ENCODE results near the gene SNX8.

DNA sequence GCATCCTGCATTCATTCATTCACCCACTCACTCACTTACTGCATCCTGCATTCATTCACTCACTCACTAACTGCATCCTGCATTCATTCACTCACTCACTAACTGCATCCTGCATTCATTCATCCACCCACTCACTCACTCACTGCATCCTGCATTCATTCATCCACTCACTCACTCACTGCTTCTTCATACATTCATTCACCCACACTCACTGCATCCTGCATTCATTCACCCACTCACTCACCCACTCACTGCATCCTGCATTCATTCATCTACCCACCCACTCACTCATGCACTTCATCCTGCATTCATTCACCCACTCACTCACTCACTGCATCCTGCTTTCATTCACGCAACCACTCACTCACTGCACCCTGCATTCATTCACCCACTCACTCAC lies 1.5 kb upstream of the SNX8 start:
- TF ChIP-seq, protein P1, sequence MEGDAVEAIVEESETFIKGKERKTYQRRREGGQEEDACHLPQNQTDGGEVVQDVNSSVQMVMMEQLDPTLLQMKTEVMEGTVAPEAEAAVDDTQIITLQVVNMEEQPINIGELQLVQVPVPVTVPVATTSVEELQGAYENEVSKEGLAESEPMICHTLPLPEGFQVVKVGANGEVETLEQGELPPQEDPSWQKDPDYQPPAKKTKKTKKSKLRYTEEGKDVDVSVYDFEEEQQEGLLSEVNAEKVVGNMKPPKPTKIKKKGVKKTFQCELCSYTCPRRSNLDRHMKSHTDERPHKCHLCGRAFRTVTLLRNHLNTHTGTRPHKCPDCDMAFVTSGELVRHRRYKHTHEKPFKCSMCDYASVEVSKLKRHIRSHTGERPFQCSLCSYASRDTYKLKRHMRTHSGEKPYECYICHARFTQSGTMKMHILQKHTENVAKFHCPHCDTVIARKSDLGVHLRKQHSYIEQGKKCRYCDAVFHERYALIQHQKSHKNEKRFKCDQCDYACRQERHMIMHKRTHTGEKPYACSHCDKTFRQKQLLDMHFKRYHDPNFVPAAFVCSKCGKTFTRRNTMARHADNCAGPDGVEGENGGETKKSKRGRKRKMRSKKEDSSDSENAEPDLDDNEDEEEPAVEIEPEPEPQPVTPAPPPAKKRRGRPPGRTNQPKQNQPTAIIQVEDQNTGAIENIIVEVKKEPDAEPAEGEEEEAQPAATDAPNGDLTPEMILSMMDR (IDR thresholded peaks at IDR 0.05 in 4 of 5, conservative IDR thresholded peaks at IDR 0.05 in 1 of 5): no peak
- TF ChIP-seq POLR2A (IDR thresholded peaks at IDR 0.05): no peak
